Activated naive CD4-positive, alpha-beta T cell treated with anti-CD3 and anti-CD28 coated beads, Interleukin-2, amount 10 ng/mL, durations not matched to agents 7 days and 5 days (primary cell): Measurements from ENCODE around the gene EXOC3.

Experiments
- CTCF ChIA-PET: fragments of 350-600 bp; sonication (Branson Sonifier 250); formaldehyde crosslinking; loops from one replicate; lab custom pipeline; 2021; ENCODE audit warnings: antibody characterized with exemption; lab: Charles Lee
- DNase-seq: peaks from one replicate; pipeline ENCODE4 v3.0.0-alpha.2; 2020
- H3K27ac Mint-ChIP-seq: one replicate; pipeline ENCODE4 v1.8.0; 2021; ENCODE audit warnings: mild to moderate bottlenecking, moderate library complexity, mixed read lengths
- H3K27me3 Mint-ChIP-seq: one replicate; pipeline ENCODE4 v1.8.0; 2021; ENCODE audit warnings: mild to moderate bottlenecking, mixed read lengths
- H3K36me3 Mint-ChIP-seq: one replicate; pipeline ENCODE4 v1.8.0; 2021; ENCODE audit warnings: mixed read lengths
- H3K4me1 Mint-ChIP-seq: one replicate; pipeline ENCODE4 v1.8.0; 2021; ENCODE audit warnings: mixed read lengths
- H3K4me3 Mint-ChIP-seq: one replicate; pipeline ENCODE4 v1.8.0; 2021; ENCODE audit warnings: mild to moderate bottlenecking, moderate library complexity, mixed read lengths
- H3K9me3 Mint-ChIP-seq: one replicate; pipeline ENCODE4 v1.8.0; 2021; ENCODE audit warnings: mixed read lengths

EXOC3 gene

GRCh38 chr5:445591-445990 is 2.6 kb downstream of the EXOC3 start:
- H3K4me1 Mint-ChIP-seq = peaks cover 46% of the 10 kb centered on the region
- peaks cover 55% of the 10 kb centered on the region for H3K36me3 Mint-ChIP-seq
- CTCF ChIA-PET = interaction anchor here (0.7 to 2.7 kb wide), 11 partner anchors 10 to 129 kb away, joined by 3 to 17 read pairs (median 4); no protein-coding TSS in a partner anchor
- no peak overlapping the region for H3K4me3 Mint-ChIP-seq
- DNase-seq = peak; percentile 18
- no peaks in the 10 kb centered on the region for H3K27me3 Mint-ChIP-seq
- no peak overlapping the region for H3K27ac Mint-ChIP-seq
- H3K9me3 Mint-ChIP-seq = peaks cover 4% of the 10 kb centered on the region

- peak; percentile 11 for DNase-seq
- H3K4me3 Mint-ChIP-seq = no peak overlapping the region
- peaks cover 9% of the 10 kb centered on the region for H3K9me3 Mint-ChIP-seq
- H3K27ac Mint-ChIP-seq = no peak overlapping the region
- H3K4me1 Mint-ChIP-seq = peaks cover 43% of the 10 kb centered on the region
- H3K27me3 Mint-ChIP-seq = no peaks in the 10 kb centered on the region
- H3K36me3 Mint-ChIP-seq = peaks cover 62% of the 10 kb centered on the region
- CTCF ChIA-PET = interaction anchor here (0.6 to 2.7 kb wide), 28 partner anchors 9 to 455 kb away, joined by 3 to 17 read pairs (median 3); no protein-coding TSS in a partner anchor
Measured at GRCh38 chr5:446066-446882, 3.3 kb downstream of the EXOC3 start.

GRCh38 chr5:446883-447263 is 3.9 kb downstream of the EXOC3 start:
- peak; percentile 20 for DNase-seq
- H3K27me3 Mint-ChIP-seq = no peaks in the 10 kb centered on the region
- CTCF ChIA-PET = interaction anchor here (0.5 to 2.2 kb wide), 25 partner anchors 8 to 454 kb away, joined by 3 to 7 read pairs (median 3); no protein-coding TSS in a partner anchor
- no peak overlapping the region for H3K4me3 Mint-ChIP-seq
- H3K27ac Mint-ChIP-seq = peak overlapping the region; percentile 44
- H3K36me3 Mint-ChIP-seq = peaks cover 68% of the 10 kb centered on the region
- H3K9me3 Mint-ChIP-seq = peaks cover 14% of the 10 kb centered on the region
- H3K4me1 Mint-ChIP-seq = peaks cover 41% of the 10 kb centered on the region

GRCh38 chr5:447501-447900 is 4.5 kb downstream of the EXOC3 start:
- H3K4me1 Mint-ChIP-seq = peaks cover 41% of the 10 kb centered on the region
- peak; percentile 14 for DNase-seq
- no peak overlapping the region for H3K4me3 Mint-ChIP-seq
- H3K27me3 Mint-ChIP-seq = no peaks in the 10 kb centered on the region
- CTCF ChIA-PET = interaction anchor here (0.6 to 2.2 kb wide), 11 partner anchors 8 to 454 kb away, joined by 3 to 7 read pairs (median 3); no protein-coding TSS in a partner anchor
- no peak overlapping the region for H3K27ac Mint-ChIP-seq
- peaks cover 74% of the 10 kb centered on the region for H3K36me3 Mint-ChIP-seq
- peaks cover 21% of the 10 kb centered on the region for H3K9me3 Mint-ChIP-seq

- H3K36me3 Mint-ChIP-seq = peaks cover 79% of the 10 kb centered on the region
- no peaks in the 10 kb centered on the region for H3K27me3 Mint-ChIP-seq
Measured at GRCh38 chr5:448061-448765, 5.2 kb downstream of the EXOC3 start.

GRCh38 chr5:448766-449090 is 5.8 kb downstream of the EXOC3 start:
- no peak for DNase-seq
- H3K4me3 Mint-ChIP-seq = no peak overlapping the region
- H3K36me3 Mint-ChIP-seq = peaks cover 81% of the 10 kb centered on the region
- H3K27ac Mint-ChIP-seq = no peak overlapping the region
- H3K9me3 Mint-ChIP-seq = peaks cover 27% of the 10 kb centered on the region
- no peaks in the 10 kb centered on the region for H3K27me3 Mint-ChIP-seq
- CTCF ChIA-PET = interaction anchor here (1.2 kb wide), 1 partner anchor 21 kb away, joined by 3 read pairs; no protein-coding TSS in a partner anchor
- peaks cover 48% of the 10 kb centered on the region for H3K4me1 Mint-ChIP-seq

More at GRCh38 chr5:448061-448765, 5.2 kb downstream of the EXOC3 start:
- Mint-ChIP-seq H3K27ac (peak overlapping the region; percentile 43), H3K4me3 (no peak overlapping the region), H3K9me3 (peaks cover 27% of the 10 kb centered on the region), H3K4me1 (peaks cover 46% of the 10 kb centered on the region)
- DNase-seq = peak; percentile 12
- CTCF ChIA-PET = interaction anchor here (0.8 kb wide), 1 partner anchor 17 kb away, joined by 3 read pairs; no protein-coding TSS in a partner anchor

GRCh38 chr5:449151-449550 is 6.2 kb downstream of the EXOC3 start:
- Mint-ChIP-seq H3K4me3 (no peak overlapping the region), H3K36me3 (peaks cover 82% of the 10 kb centered on the region), H3K9me3 (peaks cover 27% of the 10 kb centered on the region), H3K27ac (no peak overlapping the region), H3K4me1 (peaks cover 50% of the 10 kb centered on the region), H3K27me3 (no peaks in the 10 kb centered on the region)
- CTCF ChIA-PET = interaction anchor here (0.7 to 1.2 kb wide), 2 partner anchors 10 to 22 kb away, joined by 3 read pairs; no protein-coding TSS in a partner anchor
- DNase-seq = no peak

GRCh38 chr5:451587-452458 is 8.8 kb downstream of the EXOC3 start:
- CTCF ChIA-PET = no interaction called here
- H3K4me1 Mint-ChIP-seq = peaks cover 42% of the 10 kb centered on the region
- H3K4me3 Mint-ChIP-seq = no peak overlapping the region

GRCh38 chr5:452978-453710 is 10.2 kb downstream of the EXOC3 start:
- CTCF ChIA-PET = interaction anchor here (1.0 to 1.3 kb wide), 3 partner anchors 9 to 136 kb away, joined by 3 to 4 read pairs (median 4); no protein-coding TSS in a partner anchor
- peaks cover 27% of the 10 kb centered on the region for H3K9me3 Mint-ChIP-seq
- H3K27ac Mint-ChIP-seq = peak overlapping the region; percentile 88
- peak overlapping the region; percentile 9 for H3K4me3 Mint-ChIP-seq
- peaks cover 82% of the 10 kb centered on the region for H3K36me3 Mint-ChIP-seq
- H3K4me1 Mint-ChIP-seq = peaks cover 42% of the 10 kb centered on the region
- H3K27me3 Mint-ChIP-seq = no peaks in the 10 kb centered on the region
- DNase-seq = peak; percentile 34

More at GRCh38 chr5:451587-452458, 8.8 kb downstream of the EXOC3 start:
- Mint-ChIP-seq H3K27me3 (no peaks in the 10 kb centered on the region), H3K36me3 (peaks cover 84% of the 10 kb centered on the region), H3K27ac (peak overlapping the region; percentile 88), H3K9me3 (peaks cover 27% of the 10 kb centered on the region)
- no peak for DNase-seq

GRCh38 chr5:453725-454481 is 10.9 kb downstream of the EXOC3 start:
- peak overlapping the region; percentile 88 for H3K27ac Mint-ChIP-seq
- no peak overlapping the region for H3K4me3 Mint-ChIP-seq
- peaks cover 50% of the 10 kb centered on the region for H3K4me1 Mint-ChIP-seq
- peak; percentile 45 for DNase-seq
- H3K9me3 Mint-ChIP-seq = peaks cover 27% of the 10 kb centered on the region
- CTCF ChIA-PET = interaction anchor here (0.9 to 1.3 kb wide), 4 partner anchors 10 to 449 kb away, joined by 3 to 4 read pairs (median 4); no protein-coding TSS in a partner anchor
- H3K27me3 Mint-ChIP-seq = no peaks in the 10 kb centered on the region
- H3K36me3 Mint-ChIP-seq = peaks cover 80% of the 10 kb centered on the region

- Mint-ChIP-seq H3K36me3 (peaks cover 80% of the 10 kb centered on the region), H3K9me3 (peaks cover 27% of the 10 kb centered on the region), H3K4me1 (peaks cover 56% of the 10 kb centered on the region), H3K27ac (peak overlapping the region; percentile 31), H3K27me3 (no peaks in the 10 kb centered on the region), H3K4me3 (no peak overlapping the region)
- peak; percentile 15 for DNase-seq
- CTCF ChIA-PET = interaction anchor here (1.0 kb wide), 1 partner anchor 8 kb away, joined by 3 read pairs; no protein-coding TSS in a partner anchor
Measured at GRCh38 chr5:454936-455335, 12.0 kb downstream of the EXOC3 start.

- no peak for DNase-seq
Measured at GRCh38 chr5:455806-456205, 12.8 kb downstream of the EXOC3 start.

More at GRCh38 chr5:455806-456205, 12.8 kb downstream of the EXOC3 start:
- H3K9me3 Mint-ChIP-seq = peaks cover 22% of the 10 kb centered on the region
- H3K4me1 Mint-ChIP-seq = peaks cover 61% of the 10 kb centered on the region
- CTCF ChIA-PET = interaction anchor here (1.0 to 1.1 kb wide), 2 partner anchors 9 to 10 kb away, joined by 3 read pairs; no protein-coding TSS in a partner anchor
- H3K36me3 Mint-ChIP-seq = peaks cover 82% of the 10 kb centered on the region
- H3K4me3 Mint-ChIP-seq = no peak overlapping the region
- H3K27ac Mint-ChIP-seq = no peak overlapping the region
- H3K27me3 Mint-ChIP-seq = no peaks in the 10 kb centered on the region
